Measurements from ENCODE around the gene CUEDC1.
A peak's percentile ranks its signal among the peaks of the same experiment; 100 is the strongest.
"Not testable (repeated sequence)": the region's sequence is repeated elsewhere in the genome, so short reads cannot be mapped to it uniquely, and the experiment has no call there.

The CUEDC1 gene

DNA sequence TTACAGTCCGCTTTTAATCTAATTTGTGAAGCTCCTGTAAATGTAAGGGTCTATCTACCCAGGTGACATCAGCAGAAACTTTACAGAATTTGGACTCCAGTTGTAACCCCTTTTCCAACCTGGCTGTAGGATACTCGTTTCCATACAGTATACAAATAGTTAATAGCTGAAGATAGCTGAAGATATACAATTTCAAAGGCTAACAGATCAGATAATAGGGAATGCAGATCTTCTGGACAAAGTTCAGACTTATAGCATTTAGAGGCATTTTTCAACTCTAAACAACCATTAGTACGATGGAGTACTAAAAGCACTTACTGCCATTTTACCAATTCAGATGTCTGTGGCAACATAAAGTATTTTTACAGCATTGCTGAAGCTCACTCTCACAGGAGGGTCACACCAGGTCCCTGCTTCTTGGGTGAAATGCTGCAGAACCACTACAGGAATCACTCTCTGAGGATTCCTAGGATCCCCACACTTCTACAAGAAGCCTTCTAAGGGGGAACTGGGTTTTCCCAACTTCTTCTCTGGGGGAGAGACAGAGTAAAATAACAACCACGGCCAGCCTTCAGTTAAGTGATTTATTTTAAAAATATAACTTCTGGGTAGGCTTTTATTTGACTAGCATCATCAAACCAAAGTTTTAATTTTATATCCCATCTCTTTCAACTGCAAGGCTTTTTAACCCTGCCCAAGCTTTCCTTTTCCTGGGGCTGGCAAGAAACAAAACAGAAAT is 29.9 kb upstream of the CUEDC1 start:
- DNase-seq: no peak

GRCh38 chr17:57984261-57984890 is 29.2 kb upstream of the CUEDC1 start:
- no peak for DNase-seq

DNA sequence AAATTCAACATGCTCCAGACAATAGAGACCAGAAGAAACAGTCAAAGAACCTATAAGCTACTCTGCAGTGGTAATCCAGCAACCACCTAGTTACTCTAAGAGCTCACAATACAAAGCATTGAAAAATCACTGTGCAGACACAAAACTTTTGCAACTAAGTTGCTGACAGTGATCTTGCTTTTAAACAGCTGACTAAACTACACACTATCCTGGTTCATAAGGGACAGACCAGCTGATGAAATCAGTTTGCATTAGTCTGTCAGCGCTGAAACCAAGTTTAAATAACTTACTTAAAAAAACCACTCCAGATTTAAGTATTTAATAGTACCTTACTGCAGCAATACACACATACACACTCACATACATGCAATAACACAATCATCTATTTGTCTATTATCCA is 28.2 kb upstream of the CUEDC1 start:
- DNase-seq: no peak

DNA sequence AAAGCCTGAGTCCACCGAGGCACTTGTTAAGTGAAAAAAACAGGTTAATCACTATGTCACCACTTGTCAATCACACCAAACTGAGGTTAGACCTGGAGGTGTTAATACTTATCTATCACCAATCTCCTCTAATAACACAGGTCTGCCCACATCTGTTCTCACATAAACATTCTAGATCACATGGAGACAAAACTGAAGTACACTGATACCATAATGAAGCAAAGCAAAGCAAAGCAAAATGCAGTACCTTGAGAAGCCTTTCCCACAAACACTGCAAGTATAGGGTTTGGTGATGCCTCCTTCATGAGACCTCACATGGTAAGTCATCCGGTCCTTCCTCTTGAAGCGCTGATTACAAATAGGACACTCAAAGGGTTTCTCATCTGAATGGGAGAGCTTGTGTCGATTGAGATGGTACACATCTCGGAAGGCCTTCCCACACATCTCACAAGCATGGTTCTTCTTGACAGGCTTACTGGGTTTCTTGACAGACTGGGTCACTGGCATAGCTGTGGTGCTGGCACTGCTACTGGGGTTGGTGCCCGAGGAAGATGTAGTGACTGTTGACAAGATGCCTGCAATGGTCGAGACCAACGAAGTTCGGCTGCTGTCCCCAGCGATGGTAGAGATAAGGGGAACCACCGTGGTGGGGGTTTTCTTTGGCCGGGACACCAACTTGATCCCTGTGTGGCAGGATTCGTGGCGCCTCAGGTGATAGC is 27.4 kb upstream of the CUEDC1 start:
- DNase-seq: no peak

DNA sequence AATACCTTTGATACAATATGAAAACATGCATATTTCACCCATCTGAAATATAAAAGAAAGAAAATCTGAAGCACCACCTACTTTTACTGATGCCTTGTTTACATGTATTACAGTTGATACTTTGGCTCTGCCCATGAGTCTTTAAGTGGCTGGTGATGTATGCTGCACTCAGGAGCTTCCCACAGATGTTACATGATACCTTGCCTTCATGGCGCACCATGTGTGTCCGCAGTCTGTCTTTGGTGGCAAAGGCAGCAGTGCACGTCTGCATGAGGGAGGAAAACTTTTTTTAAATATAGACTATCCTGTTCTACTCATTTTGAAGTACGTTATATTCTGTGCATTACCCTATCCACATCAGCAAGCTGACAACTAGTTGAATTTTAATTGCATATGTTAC is 25.3 kb upstream of the CUEDC1 start:
- no peak for DNase-seq

DNA sequence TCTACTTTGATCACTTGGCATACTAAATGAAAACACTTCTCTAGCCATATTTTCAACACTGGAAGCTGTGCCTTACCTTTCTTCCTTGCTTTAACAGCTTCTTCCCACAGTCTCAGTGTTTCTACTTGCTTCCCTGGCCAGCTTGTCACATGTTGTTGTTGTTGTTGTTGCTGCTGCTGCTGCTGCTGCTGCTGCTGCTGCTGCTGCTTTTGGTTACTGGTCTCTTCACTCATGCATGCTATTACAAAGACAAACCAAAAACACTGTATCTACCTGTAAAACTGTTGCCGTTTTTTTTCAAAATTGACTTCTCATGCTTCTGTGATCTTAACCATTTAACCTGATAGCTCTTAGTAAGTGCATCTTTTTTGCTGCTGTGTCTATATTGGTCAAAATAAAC is 23.9 kb upstream of the CUEDC1 start:
- DNase-seq: no peak

DNA sequence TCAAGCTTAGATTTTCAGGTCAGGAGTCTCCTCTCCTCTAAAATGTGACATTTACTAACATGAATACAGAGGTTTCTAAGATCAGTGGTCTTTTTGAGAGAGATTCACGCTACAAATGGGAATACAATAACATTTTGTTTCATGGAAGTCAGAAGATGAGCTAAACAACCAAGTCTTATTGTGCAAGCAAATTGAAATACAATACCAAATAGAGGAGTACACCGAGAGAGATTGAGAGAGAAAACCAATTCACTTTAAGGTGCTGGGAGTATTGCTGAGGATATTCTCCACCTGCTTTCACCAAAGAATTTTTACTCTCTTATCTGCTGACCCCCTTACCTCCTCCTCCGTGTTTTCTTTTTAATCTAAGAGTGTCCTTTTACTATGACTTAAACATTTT is 21.4 kb upstream of the CUEDC1 start:
- DNase-seq: no peak

DNA sequence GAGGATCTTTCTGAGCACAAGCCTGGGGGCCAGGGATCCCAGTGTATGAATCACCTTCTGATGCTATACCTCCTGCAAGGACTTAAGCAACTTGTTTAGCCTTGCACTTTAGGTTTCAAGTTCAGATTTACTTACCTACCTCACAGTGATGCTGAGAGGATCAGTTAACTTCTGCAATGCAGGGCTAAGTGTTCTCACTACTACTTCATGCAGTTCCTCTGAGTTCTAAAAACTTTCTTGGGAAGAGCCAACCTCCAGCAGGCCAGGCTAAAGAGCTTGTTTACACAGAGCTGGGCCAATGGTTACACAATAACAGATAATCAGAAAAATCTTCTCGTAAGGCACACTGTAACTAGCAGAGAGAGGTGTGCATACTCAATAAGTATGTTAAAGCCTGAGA is 19.8 kb upstream of the CUEDC1 start:
- DNase-seq: no peak

DNA sequence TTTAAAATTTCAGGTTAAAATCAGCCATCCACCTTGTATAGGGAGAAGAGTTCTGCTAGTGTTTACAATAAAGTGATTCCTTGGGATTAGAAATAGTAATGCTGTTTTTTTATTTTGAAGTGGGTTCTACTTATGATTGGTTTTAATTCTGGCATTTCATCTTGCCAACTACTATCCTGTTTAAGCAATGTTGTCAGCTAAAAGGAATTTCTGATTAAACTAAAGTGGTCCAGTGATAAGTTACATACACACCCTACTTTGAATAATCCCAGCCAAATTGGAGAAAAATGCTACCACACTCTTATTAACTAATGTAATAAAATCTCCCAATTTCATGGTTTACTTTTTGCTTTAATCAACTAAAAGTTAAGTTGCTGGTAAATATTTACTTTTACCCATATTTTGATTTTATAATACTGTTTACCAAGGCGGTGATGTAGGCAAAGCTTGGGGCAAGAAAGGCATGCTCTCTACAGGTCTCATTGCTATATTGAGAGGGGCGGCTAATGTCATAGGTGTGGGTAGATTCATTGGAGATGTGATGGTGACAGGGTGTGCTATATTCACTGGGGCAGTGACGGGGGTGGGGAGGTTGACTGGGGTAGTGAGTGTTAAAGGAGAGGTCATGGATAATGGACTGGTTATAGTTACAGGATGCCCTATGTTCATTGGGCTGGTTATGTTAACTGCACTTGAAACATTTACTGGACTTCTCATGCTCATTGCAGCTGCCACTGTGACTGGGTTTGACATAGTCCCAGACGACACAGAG is 19.0 kb upstream of the CUEDC1 start:
- not testable (repeated sequence) for DNase-seq

- no peak for DNase-seq
Observed at GRCh38 chr17:57972151-57972550, 16.9 kb upstream of the CUEDC1 start.

DNA sequence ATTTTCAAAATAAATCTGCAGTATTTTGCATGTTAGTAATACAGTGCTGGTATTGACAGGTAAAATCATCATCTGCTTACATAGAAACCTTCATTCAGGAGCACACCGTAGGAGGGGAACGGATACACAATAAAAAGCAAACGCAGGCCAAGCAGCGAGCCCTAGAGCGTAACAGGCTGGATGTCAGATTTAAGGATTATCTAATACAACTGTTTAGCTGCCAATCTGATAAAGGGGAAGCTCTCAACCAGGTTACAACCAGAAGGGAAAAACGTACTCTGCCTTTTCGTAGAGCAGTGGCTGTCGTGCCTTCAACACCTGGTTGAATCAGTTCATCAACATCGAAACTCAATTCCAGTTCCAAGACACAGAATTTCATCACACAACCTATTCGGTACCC is 16.4 kb upstream of the CUEDC1 start:
- DNase-seq: no peak

GRCh38 chr17:57970710-57971109 is 15.5 kb upstream of the CUEDC1 start:
- DNase-seq: no peak

DNA sequence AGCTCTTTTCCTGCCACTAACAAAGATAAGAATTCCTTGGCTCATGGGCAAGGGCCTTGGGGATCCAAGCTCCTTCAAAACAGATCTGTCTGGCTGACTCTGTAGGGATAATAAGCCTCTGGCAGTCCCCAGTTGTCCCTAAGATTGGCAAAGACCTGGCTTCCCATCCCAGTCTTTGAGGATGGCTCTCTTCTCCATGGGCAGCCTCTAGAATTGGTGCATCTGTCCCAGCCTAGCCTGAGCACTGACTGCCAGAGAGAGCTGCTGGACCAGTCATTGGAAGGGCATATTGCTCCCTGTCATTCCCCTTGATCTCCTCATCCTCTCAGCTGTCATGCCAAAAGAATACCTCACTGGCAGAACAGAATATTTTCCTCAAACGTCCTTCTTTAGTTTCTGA is 13.2 kb upstream of the CUEDC1 start:
- DNase-seq: no peak

GRCh38 chr17:57966875-57967274 is 11.7 kb upstream of the CUEDC1 start:
- DNase-seq: no peak

DNA sequence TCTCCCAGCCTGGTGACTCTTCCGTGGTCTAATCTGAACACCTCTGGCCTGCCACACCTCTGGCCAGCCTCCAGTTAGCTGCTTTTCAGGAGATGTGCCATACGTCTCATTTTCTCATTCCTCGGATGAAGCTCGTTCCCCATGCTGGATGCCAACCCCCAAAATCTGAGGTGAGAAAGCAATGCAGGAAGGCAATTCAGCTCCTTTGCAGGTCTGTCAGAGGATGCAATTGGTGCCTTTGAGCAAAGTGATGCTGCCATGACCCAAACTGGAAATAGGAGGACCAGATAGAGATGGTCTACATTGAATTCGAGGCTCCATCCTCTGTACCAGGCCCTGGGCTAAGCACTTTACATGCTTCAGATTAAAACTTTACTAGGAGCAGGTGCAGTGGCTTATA is 11.0 kb upstream of the CUEDC1 start:
- DNase-seq: no peak

DNA sequence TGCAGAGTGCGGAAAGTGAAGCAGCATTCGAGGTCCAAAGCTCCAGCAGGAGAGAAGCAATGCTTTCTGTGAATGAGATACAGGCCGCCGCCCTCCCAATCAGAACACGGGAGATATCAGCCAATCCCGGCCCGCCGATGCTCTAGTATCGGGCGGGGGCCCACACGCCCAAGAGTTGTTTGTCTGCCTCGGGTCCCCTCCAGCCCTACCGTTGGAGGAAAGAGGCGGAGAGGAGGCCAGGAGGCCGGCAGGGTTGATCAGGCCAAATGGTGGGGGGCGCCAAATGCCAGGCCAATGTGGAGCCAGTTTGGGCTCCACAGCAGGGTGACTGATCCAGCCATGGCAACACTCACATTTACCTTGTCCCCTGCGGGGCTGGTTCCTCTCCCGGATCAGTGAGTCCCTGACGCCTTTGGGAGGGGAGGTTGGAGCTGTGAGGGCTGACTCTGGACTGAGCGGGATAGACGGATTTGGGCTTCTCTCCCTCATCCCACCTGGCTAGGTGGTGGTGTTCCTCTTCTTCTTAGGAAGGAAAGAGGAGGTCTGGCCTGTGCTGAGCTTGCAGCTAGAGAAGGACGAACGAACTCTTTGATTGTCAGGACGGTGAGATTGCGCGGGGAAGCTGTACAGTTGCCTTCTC is 10.4 kb upstream of the CUEDC1 start:
- no peak for DNase-seq

GRCh38 chr17:57963149-57963511 is 7.9 kb upstream of the CUEDC1 start:
- no peak for DNase-seq

DNA sequence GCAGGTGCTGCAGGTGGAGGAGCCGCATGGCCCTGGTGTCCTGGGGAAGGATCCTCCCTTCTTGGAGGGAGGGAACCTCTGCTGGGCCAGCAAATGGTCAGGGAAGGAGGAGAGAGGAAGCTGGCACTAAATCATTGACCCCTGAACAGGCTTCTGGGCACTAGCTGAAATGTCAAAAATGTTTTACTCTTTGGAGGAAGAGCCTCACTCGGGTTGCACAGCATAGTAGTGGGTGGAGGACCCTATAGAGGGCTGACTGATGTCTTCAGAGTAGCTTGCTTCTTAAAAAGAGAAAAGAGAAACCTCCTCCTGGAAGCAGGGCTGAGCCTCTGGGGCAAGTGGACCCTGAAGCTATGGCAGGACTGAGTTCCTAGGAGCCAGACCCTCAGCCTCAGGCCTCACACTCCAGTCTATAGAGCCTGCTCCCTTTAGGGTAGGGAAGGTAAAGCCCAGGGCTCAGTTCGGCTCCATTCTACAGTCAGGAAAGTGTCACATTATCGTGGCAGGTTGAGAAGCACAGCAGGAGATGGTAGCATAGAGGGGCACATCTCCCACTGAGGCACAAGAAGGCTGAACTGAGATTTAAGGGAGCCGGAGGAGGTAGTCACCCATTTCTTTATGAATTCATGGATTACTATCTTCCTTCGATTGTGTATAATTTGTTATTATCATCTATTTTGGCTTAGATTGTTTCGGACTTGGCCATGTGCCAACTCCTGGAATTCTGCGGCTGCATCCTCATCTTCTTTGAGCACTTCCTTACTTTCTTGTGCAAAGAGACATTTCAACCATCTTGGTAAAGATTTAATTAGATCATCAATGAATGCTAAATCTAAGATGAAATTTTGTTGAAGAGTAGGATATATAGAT is 7.3 kb upstream of the CUEDC1 start:
- peak; percentile 40 for DNase-seq

DNA sequence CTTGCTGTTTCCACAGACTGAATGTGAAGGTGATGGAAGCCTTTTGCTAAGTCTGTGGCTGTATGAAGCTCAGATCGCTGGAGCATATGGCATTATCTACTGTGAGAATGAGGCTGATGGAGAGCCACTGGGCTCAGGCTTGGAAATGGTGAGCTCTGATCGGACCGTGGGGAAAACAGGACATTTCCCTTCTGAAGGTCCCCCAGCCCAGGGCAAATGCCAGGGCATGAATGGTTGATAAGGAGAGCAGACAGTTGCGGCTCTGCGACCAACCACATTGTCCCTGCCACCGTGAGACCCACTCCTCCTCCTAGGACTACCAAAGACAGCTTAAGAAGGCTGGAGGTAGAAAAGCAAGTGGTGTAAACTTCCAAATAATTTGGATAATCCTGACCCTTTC is 4.7 kb upstream of the CUEDC1 start:
- no peak for DNase-seq

DNA sequence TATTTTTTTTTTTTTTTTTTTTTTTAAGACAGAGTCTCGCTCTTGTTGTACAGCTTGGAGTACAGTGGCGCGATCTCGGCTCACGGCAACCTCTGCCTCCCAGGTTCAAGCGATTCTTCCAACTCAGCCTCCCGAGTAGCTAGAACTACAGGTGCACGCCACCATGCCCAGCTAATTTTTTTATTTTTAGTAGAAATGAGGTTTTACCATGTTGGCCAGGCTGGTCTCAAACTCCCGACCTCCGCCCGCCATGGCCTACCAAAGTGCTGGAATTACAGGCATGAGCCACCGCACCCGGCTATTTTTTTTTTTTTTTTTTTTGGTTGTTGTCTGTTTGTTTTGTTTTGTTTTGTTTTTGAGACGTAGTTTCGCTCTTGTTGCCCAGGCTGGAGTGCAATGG is 3.2 kb upstream of the CUEDC1 start:
- not testable (repeated sequence) for DNase-seq

GRCh38 chr17:57957886-57958285 is 2.7 kb upstream of the CUEDC1 start:
- DNase-seq: no peak
